H1 (cell line): ENCODE measurements around the gene LILRB4. TPM values are rescaled to one million over a fixed set of nuclear protein-coding genes. Genes with fewer than 3 reads are reported as not detected.
"Not testable (repeated sequence)": the region's sequence is repeated elsewhere in the genome, so short reads cannot be mapped to it uniquely, and the experiment has no call there.

Source experiments
- CTCF ChIA-PET: fragments of 300-600 bp; sonication (Branson Sonifier 250); formaldehyde crosslinking; loops from one replicate; lab custom pipeline; 2021; ENCODE audit not compliant: partially characterized antibody; lab: Charles Lee
- POLR2A ChIA-PET: fragments of 300-600 bp; sonication (Branson Sonifier 250); formaldehyde crosslinking; loops from one replicate; lab custom pipeline; 2021; ENCODE audit warnings: inconsistent platforms; ENCODE audit not compliant: partially characterized antibody; lab: Charles Lee
- DNase-seq, 2 experiments: peaks; one replicate each; pipeline versions ENCODE4 v3.0.0 to v3.0.0-alpha.2; 2010 to 2022; ENCODE audit warnings: low spot score in 2 of 2, low read depth in 1 of 2, mixed read lengths in 1 of 2
- FAIRE-seq: peaks from 2 replicates; lab custom pipeline; 2011; peaks lifted over from hg19 to GRCh38; lab: Jason Lieb, UNC
- H2AFZ ChIP-seq: 2 replicates; pipeline ENCODE4 v1.8.1; 2012; ENCODE audit warnings: low read length, inconsistent platforms
- H2AK5ac ChIP-seq: 2 replicates; pipeline ENCODE4 v1.6.1; 2013; ENCODE audit warnings: low read depth, low read length
- H2BK120ac ChIP-seq: replicated peaks from 2 replicates; pipeline ENCODE3; 2013; ENCODE audit warnings: low read depth, low read length, inconsistent platforms
- H2BK12ac ChIP-seq: 2 replicates; pipeline ENCODE4 v1.6.1; 2013; ENCODE audit warnings: low read depth, low read length
- H2BK15ac ChIP-seq: 2 replicates; pipeline ENCODE4 v1.6.1; 2013; ENCODE audit warnings: low read length
- H2BK20ac ChIP-seq: 2 replicates; pipeline ENCODE4 v1.6.1; 2013; ENCODE audit warnings: low read length
- H2BK5ac ChIP-seq: 2 replicates; pipeline ENCODE4 v1.6.1; 2013; ENCODE audit warnings: low read depth, low read length
- H3K14ac ChIP-seq: 2 replicates; pipeline ENCODE4 v1.6.1; 2013; ENCODE audit warnings: inconsistent platforms; ENCODE audit not compliant: insufficient read length
- H3K18ac ChIP-seq: 2 replicates; pipeline ENCODE4 v1.6.1; 2013; ENCODE audit warnings: low read length; ENCODE audit errors: extremely low read depth
- H3K23ac ChIP-seq: 2 replicates; pipeline ENCODE4 v1.6.1; 2013; ENCODE audit warnings: inconsistent platforms; ENCODE audit not compliant: insufficient read length
- H3K23me2 ChIP-seq: 2 replicates; pipeline ENCODE4 v1.6.1; 2013; ENCODE audit warnings: low read depth, low read length
- H3K27ac ChIP-seq: 2 replicates; pipeline ENCODE4 v1.6.1; 2011; ENCODE audit warnings: low read depth, low read length, inconsistent platforms
- H3K27me3 ChIP-seq, 4 experiments: replicated peaks in 1 of 4; 1 replicate in 1 of 4; 2 replicates in 3 of 4; pipeline versions ENCODE4 v1.6.1 to v1.8.1; 2011 to 2013; ENCODE audit warnings: low read length in 3 of 4, mild to moderate bottlenecking in 3 of 4, inconsistent platforms in 2 of 4, mixed read lengths in 2 of 4, moderate library complexity in 1 of 4; ENCODE audit not compliant: control insufficient read depth in 3 of 4, insufficient read depth in 3 of 4; ENCODE audit errors: extremely low read depth in 1 of 4
- H3K36me3 ChIP-seq, 4 experiments: 2 replicates each; pipeline versions ENCODE4 v1.6.1 to v1.8.1; 2011 to 2013; ENCODE audit warnings: mild to moderate bottlenecking in 4 of 4, low read length in 3 of 4, moderate library complexity in 2 of 4, control low read depth in 1 of 4, inconsistent platforms in 1 of 4; ENCODE audit not compliant: insufficient read depth in 4 of 4, control insufficient read depth in 2 of 4
- H3K4ac ChIP-seq: replicated peaks from 2 replicates; pipeline ENCODE3; 2013; ENCODE audit warnings: low read length, low read depth, mixed read lengths, inconsistent platforms; ENCODE audit not compliant: insufficient read length
- H3K4me1 ChIP-seq, 4 experiments: replicated peaks in 1 of 4; 1 replicate in 1 of 4; 2 replicates in 3 of 4; pipeline versions ENCODE4 v1.6.1 to v1.8.1; 2011 to 2013; ENCODE audit warnings: low read length in 3 of 4, inconsistent platforms in 2 of 4, mixed read lengths in 1 of 4; ENCODE audit not compliant: insufficient read depth in 4 of 4, control insufficient read depth in 3 of 4
- H3K4me2 ChIP-seq, 2 experiments: 2 replicates each; pipeline versions ENCODE4 v1.6.1 to v1.8.1; 2011 to 2013; ENCODE audit warnings: low read depth in 2 of 2, low read length in 2 of 2, control low read depth in 1 of 2, inconsistent platforms in 1 of 2, mild to moderate bottlenecking in 1 of 2; ENCODE audit not compliant: insufficient read depth in 1 of 2
- H3K4me3 ChIP-seq, 4 experiments: fragments of 200-600, 300-600 bp in 1 of 4; sonication (generic), shearing (Covaris generic), sonication (Bioruptor Twin) in 1 of 4; 2 replicates each; pipeline versions ENCODE4 v1.5.1 to v1.8.1; 2011 to 2016; ENCODE audit warnings: low read length in 4 of 4, low read depth in 3 of 4, control low read depth in 2 of 4, inconsistent platforms in 2 of 4, mild to moderate bottlenecking in 2 of 4, mixed read lengths in 1 of 4, moderate library complexity in 1 of 4; ENCODE audit not compliant: insufficient read depth in 2 of 4; ENCODE audit errors: extremely low read depth in 1 of 4
- H3K56ac ChIP-seq: replicated peaks from 2 replicates; pipeline ENCODE3; 2013; ENCODE audit warnings: low read depth, mild to moderate bottlenecking, mixed read lengths, low read length, inconsistent platforms; ENCODE audit not compliant: insufficient read length
- H3K79me1 ChIP-seq: 2 replicates; pipeline ENCODE4 v1.6.1; 2013; ENCODE audit warnings: low read depth, low read length, control low read depth
- H3K79me2 ChIP-seq, 2 experiments: 2 replicates each; pipeline versions ENCODE4 v1.6.1 to v1.8.1; 2012 to 2013; ENCODE audit warnings: low read length in 2 of 2, mild to moderate bottlenecking in 2 of 2, inconsistent platforms in 1 of 2; ENCODE audit not compliant: insufficient read depth in 2 of 2, control insufficient read depth in 1 of 2
- H3K9ac ChIP-seq, 4 experiments: replicated peaks in 1 of 4; 1 replicate in 1 of 4; 2 replicates in 3 of 4; pipeline versions ENCODE4 v1.6.1 to v1.8.1; 2011 to 2013; ENCODE audit warnings: low read depth in 3 of 4, low read length in 3 of 4, control low read depth in 2 of 4, mild to moderate bottlenecking in 2 of 4, moderate library complexity in 2 of 4, inconsistent platforms in 1 of 4; ENCODE audit errors: extremely low read depth in 1 of 4
- H3K9me3 ChIP-seq, 2 experiments: 2 replicates each; pipeline versions ENCODE4 v1.6.1 to v1.8.1; 2012 to 2013; ENCODE audit warnings: mild to moderate bottlenecking in 2 of 2, moderate library complexity in 2 of 2, control low read depth in 1 of 2, inconsistent platforms in 1 of 2, low read depth in 1 of 2, low read length in 1 of 2, mixed read lengths in 1 of 2; ENCODE audit not compliant: insufficient read depth in 2 of 2
- H4K20me1 ChIP-seq, 2 experiments: replicated peaks in 1 of 2; 2 replicates each; pipeline versions ENCODE3 to v1.8.1; 2011 to 2013; ENCODE audit warnings: inconsistent platforms in 2 of 2, low read length in 2 of 2, mild to moderate bottlenecking in 1 of 2; ENCODE audit not compliant: insufficient read depth in 2 of 2, control insufficient read depth in 1 of 2
- H4K5ac ChIP-seq: 2 replicates; pipeline ENCODE4 v1.6.1; 2013; ENCODE audit warnings: low read length, low read depth, mixed read lengths, inconsistent platforms; ENCODE audit not compliant: insufficient read length
- H4K8ac ChIP-seq: 2 replicates; pipeline ENCODE4 v1.8.0; 2013; ENCODE audit warnings: mild to moderate bottlenecking, moderate library complexity, low read length, inconsistent platforms; ENCODE audit not compliant: insufficient read depth; ENCODE audit errors: extremely low read depth
- H4K91ac ChIP-seq: replicated peaks from 2 replicates; pipeline ENCODE3; 2013; ENCODE audit warnings: low read length, mixed read lengths, inconsistent platforms; ENCODE audit not compliant: insufficient read length
- WGBS, 2 experiments: shearing (Covaris generic) in 1 of 2; methylation state at CpG; one replicate each; pipeline versions ENCODE4 v1.1.6 to v1.1.7; 2013 to 2015; ENCODE audit warnings: low lambda C conversion rate in 2 of 2, mixed read lengths in 2 of 2, inconsistent platforms in 1 of 2, low coverage in 1 of 2, missing lambda C conversion rate in 1 of 2; ENCODE audit not compliant: insufficient replicate concordance in 2 of 2, insufficient coverage in 1 of 2, insufficient read length in 1 of 2; ENCODE audit errors: extremely low coverage in 1 of 2, missing lambda C conversion rate in 1 of 2; 5-methylcytosine and 5-hydroxymethylcytosine counted together
- polyA plus RNA-seq, 7 experiments: library from polyadenylated mRNA; depleted of rRNA in 3 of 7; stranded (reverse) in 5 of 7; unstranded in 2 of 7; fragments of >200 nt in 5 of 7; fragments of 200-250 nt in 2 of 7; gene quantifications; 1 replicate in 5 of 7; 2 replicates in 1 of 7; 4 replicates in 1 of 7; pipeline versions ENCODE4 v1.2.1 to v1.2.3, GENCODE V29; 2011 to 2013; ENCODE audit warnings: missing spikeins in 2 of 7, mixed read lengths in 2 of 7
- total RNA-seq: library from RNA; stranded (reverse); fragmentation: NEBNext Ultra II Directional; extraction: Animal tissue kit (Norgen Biotek cat#: 25700); gene quantifications from 2 replicates; pipeline ENCODE4 v1.2.1, GENCODE V29; 2021

LILRB4 gene
- total and polyA plus RNA-seq, 2 of the 8 experiments (the other 6 are each of a cell fraction or from before 2014, with no cell fraction given) = not detected

DNA sequence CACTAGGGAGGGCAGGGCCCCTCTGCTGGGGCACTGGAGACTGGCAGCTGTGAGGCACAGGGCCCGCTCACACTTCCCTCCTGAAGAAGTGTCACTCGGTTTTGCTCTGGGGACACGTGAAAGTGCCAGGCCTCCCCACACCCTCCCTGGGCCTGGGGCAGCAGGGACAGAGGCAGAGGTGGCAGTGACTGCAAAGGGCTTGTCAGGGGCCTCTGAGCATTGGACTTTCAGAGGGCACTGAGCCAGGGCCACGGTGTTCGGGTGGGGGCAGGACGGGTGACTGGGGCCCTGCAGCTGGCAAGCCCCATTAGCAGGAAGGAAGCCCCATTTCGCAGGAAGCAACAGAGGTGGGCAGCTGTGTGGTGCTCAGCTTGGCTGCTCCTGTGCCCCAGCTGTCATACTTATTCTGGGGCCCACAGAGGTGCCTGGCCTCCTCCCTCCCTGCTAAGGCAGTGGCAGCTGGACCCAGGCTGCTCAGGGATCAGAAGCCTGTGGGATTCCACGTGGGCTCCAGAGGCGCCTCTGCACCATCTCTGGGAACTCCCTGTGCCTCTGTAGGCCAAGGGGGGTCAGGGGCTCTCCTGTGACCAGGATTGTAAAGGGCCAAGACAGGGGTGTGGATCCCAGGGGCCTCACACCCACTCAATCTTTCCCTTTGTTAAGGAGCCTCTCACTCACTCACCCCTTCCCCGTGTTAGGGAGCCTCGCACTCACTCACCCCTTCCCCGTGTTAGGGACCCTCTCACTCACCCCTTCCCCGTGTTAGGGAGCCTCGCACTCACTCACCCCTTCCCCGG is 37.7 kb upstream of the LILRB4 start:
- H3K79me1 ChIP-seq, H3K4me2 ChIP-seq, H3K4ac ChIP-seq, DNase-seq, H2BK5ac ChIP-seq, H2AK5ac ChIP-seq, H3K4me3 ChIP-seq, H3K27me3 ChIP-seq, H4K91ac ChIP-seq, H2BK12ac ChIP-seq, H3K18ac ChIP-seq, H3K4me1 ChIP-seq, POLR2A ChIA-PET, H3K79me2 ChIP-seq, H2AFZ ChIP-seq, H3K9ac ChIP-seq, H4K5ac ChIP-seq, H3K23ac ChIP-seq, H2BK20ac ChIP-seq, H3K14ac ChIP-seq, H4K20me1 ChIP-seq, FAIRE-seq, H3K27ac ChIP-seq, H3K36me3 ChIP-seq, H2BK15ac ChIP-seq, H4K8ac ChIP-seq, H2BK120ac ChIP-seq, H3K56ac ChIP-seq, H3K23me2 ChIP-seq: not testable (repeated sequence)
- peaks cover 57 to 71% of the 10 kb centered on the region in 2 experiments for H3K9me3 ChIP-seq
- CTCF ChIA-PET = interaction anchor here (0.7 kb wide), 1 partner anchor 14 kb away, joined by 3 read pairs; no protein-coding TSS in a partner anchor
- WGBS, 2 experiments = 73% methylated on average over 9 of the region's 15 CpGs; no CpG with 5 or more reads in 1 of the 2 experiments
